ENCODE results near the gene CFAP141. TPM values are rescaled to one million over a fixed set of nuclear protein-coding genes. Genes with fewer than 3 reads are reported as not detected.

CFAP141 gene
- total and polyA plus RNA-seq, 2 of the 13 experiments (the other 11 are each of a cell fraction or from before 2014, with no cell fraction given), result not detected

GRCh38 chr1:154222918-154223317, 16.8 kb upstream of the CFAP141 start:
- POLR2A ChIA-PET, result interaction anchor here (0.9 to 1.2 kb wide), 4 partner anchors 8 to 112 kb away, joined by 3 read pairs; no protein-coding TSS in a partner anchor
- no TSS peak for BruUV-seq (replicated peaks)

More at GRCh38 chr1:154222918-154223317, 16.8 kb upstream of the CFAP141 start:
- Histone ChIP-seq H3K4me2 (ENCODE audit: low read depth, low read length) (peak overlapping the region; percentile 76), H2AFZ (ENCODE audit: low read length) (no peak overlapping the region), H3K9me3 (ENCODE audit: low read length) (no peaks in the 10 kb centered on the region), H3K79me2 (ENCODE audit: insufficient read depth, low read length) (peaks cover 87% of the 10 kb centered on the region), H3K9ac (ENCODE audit: insufficient read depth, low read depth, low read length) (no peak overlapping the region), H4K20me1 (ENCODE audit: insufficient read depth, low read length) (peaks cover 28% of the 10 kb centered on the region), H3K4me1 (ENCODE audit: insufficient read depth, low read length) (peaks cover 75% of the 10 kb centered on the region), H3K27ac (ENCODE audit: extremely low read length, insufficient read depth, low read length) (no peak overlapping the region), H3K4me3 (replicated peaks in 1 of 3; ENCODE audit: insufficient read depth in 1 of 3, low read depth in 2 of 3, low read length in 3 of 3) (peak overlapping the region; percentile 5 to 89 (median 13); a peak in 3 of 6 replicates), H3K27me3 (ENCODE audit: control insufficient read depth in 1 of 2, insufficient read depth in 2 of 2, low read length in 2 of 2) (no peaks in the 10 kb centered on the region; a peak in 1 of 5 replicates), H3K36me3 (replicated peaks in 1 of 2; ENCODE audit: control insufficient read depth in 1 of 2, insufficient read depth in 2 of 2, low read length in 2 of 2) (peaks cover 10 to 41% of the 10 kb centered on the region in 2 experiments)
- intact Hi-C loops (cut with micrococcal nuclease; ENCODE audit: unreplicated experiment) (no loop called here), in situ Hi-C loops (cut with HindIII; ENCODE audit: extremely low pct_ligation_motif_present, low pct_unique_long_range_greater_than_20kb) (no loop called here)
- 84% methylated on average over 1 of the region's 1 CpG for WGBS (ENCODE audit: low lambda C conversion rate)
- CTCF ChIA-PET (ENCODE audit: low intra/inter-chr PET ratio, low total read pairs), result no interaction called here
- no peak for TF ChIP-seq PREB (CRISPR knock-in tag; IDR thresholded peaks at IDR 0.05)
- no peak for TF ChIP-seq MAZ (IDR thresholded peaks at IDR 0.05; ENCODE audit: borderline replicate concordance, low read depth, low read length)
- TF ChIP-seq MAZ (CRISPR knock-in tag; IDR thresholded peaks at IDR 0.05; ENCODE audit: low read depth), result no peak
- no peak for TF ChIP-seq ZNF333 (CRISPR knock-in tag; IDR thresholded peaks at IDR 0.05; ENCODE audit: borderline replicate concordance)
- no peak for TF ChIP-seq MLXIP (CRISPR knock-in tag; IDR thresholded peaks at IDR 0.05; ENCODE audit: borderline replicate concordance)
- TF ChIP-seq HNF1B (CRISPR knock-in tag; IDR thresholded peaks at IDR 0.05), result no peak
- no peak for TF ChIP-seq CEBPG (CRISPR knock-in tag; IDR thresholded peaks at IDR 0.05)
- no peak for TF ChIP-seq NFE2 (CRISPR knock-in tag; IDR thresholded peaks at IDR 0.05)
- no peak for TF ChIP-seq ZNF296 (CRISPR knock-in tag; conservative IDR thresholded peaks at IDR 0.05)
- no peak for TF ChIP-seq ZNF749 (CRISPR knock-in tag; IDR thresholded peaks at IDR 0.05; ENCODE audit: borderline replicate concordance)
- no peak for TF ChIP-seq ASH2L (IDR thresholded peaks at IDR 0.05; ENCODE audit: insufficient read length, low read depth, low read length)
- no peak for TF ChIP-seq ARNT2 (CRISPR knock-in tag; IDR thresholded peaks at IDR 0.05; ENCODE audit: low read depth)
- no peak for TF ChIP-seq HIVEP1 (CRISPR knock-in tag; IDR thresholded peaks at IDR 0.05)
- no peak for TF ChIP-seq ZNF121 (CRISPR knock-in tag; IDR thresholded peaks at IDR 0.05)
- no peak for TF ChIP-seq ATF7 (IDR thresholded peaks at IDR 0.05)
- TF ChIP-seq ATF7 (CRISPR knock-in tag; IDR thresholded peaks at IDR 0.05), result no peak
- no peak for TF ChIP-seq ZNF124 (CRISPR knock-in tag; IDR thresholded peaks at IDR 0.05)
- TF ChIP-seq PRPF4 (IDR thresholded peaks at IDR 0.05; ENCODE audit: low read depth, low read length, poor library complexity, severe bottlenecking), result no peak
- FAIRE-seq (no peak), DNase-seq (ENCODE audit: low spot score) (no peak), ATAC-seq (no peak)

Data from HepG2 (cell line).